Measurements from ENCODE around the gene HOXC10.

GRCh38 chr12:53998900-53999236 lies 13.9 kb downstream of the HOXC10 start:
- TF ChIP-seq CTCF (IDR thresholded peaks at IDR 0.05; ENCODE audit: low read depth, low read length) (no peak), EZH2phosphoT487 (IDR thresholded peaks at IDR 0.05; ENCODE audit: low read depth) (no peak)
